ENCODE data around the gene USP37.

GRCh38 chr2:218540015-218540414 is 28.1 kb downstream of the USP37 start:
- TF ChIP-seq POLR2A (IDR thresholded peaks at IDR 0.05; ENCODE audit: low read length) = no peak
- TF ChIP-seq GATA1 (IDR thresholded peaks at IDR 0.05; ENCODE audit: low read depth, low read length) = no peak

Data from erythroblast (primary cell).